MM.1S (cell line): Measurements from ENCODE around the gene NCS1.

Experiments used
- DNase-seq: peaks from one replicate; pipeline ENCODE4 v3.0.0-alpha.2; 2015
- H2AFZ ChIP-seq: fragments of 300-600 bp; sonication (generic); 2 replicates; pipeline ENCODE4 v1.6.0; 2016; ENCODE audit warnings: antibody characterized with exemption, low read length
- H3F3A ChIP-seq: fragments of 300-600 bp; sonication (generic); 2 replicates; pipeline ENCODE4 v1.6.1; 2016; ENCODE audit warnings: mild to moderate bottlenecking, antibody characterized with exemption, low read length, moderate library complexity, mixed read lengths; ENCODE audit not compliant: insufficient read depth
- H3K27ac ChIP-seq: fragments of 300-600 bp; sonication (generic); 2 replicates; pipeline ENCODE4 v1.5.1; 2016; ENCODE audit warnings: mild to moderate bottlenecking, low read length
- H3K27me3 ChIP-seq: fragments of 300-600 bp; sonication (generic); replicated peaks from 2 replicates; pipeline ENCODE4 v1.6.0; 2016; ENCODE audit warnings: low read length; ENCODE audit not compliant: insufficient read depth
- H3K36me3 ChIP-seq: fragments of 300-600 bp; sonication (generic); replicated peaks from 2 replicates; pipeline ENCODE4 v1.6.1; 2016; ENCODE audit warnings: mild to moderate bottlenecking, low read length, mixed read lengths; ENCODE audit not compliant: insufficient read depth
- H3K4me1 ChIP-seq: fragments of 300-600 bp; sonication (generic); 2 replicates; pipeline ENCODE4 v1.6.1; 2016; ENCODE audit warnings: low read length, mixed read lengths
- H3K4me2 ChIP-seq: fragments of 300-600 bp; sonication (generic); 2 replicates; pipeline ENCODE4 v1.6.0; 2016; ENCODE audit warnings: low read depth, low read length
- H3K4me3 ChIP-seq: fragments of 300-600 bp; sonication (generic); 2 replicates; pipeline ENCODE4 v1.5.1; 2016; ENCODE audit warnings: low read length, mixed read lengths
- H3K79me2 ChIP-seq: fragments of 300-600 bp; sonication (generic); 2 replicates; pipeline ENCODE4 v1.6.1; 2016; ENCODE audit warnings: mixed run types, low read length, mixed read lengths
- H3K9ac ChIP-seq: fragments of 300-600 bp; sonication (generic); 2 replicates; pipeline ENCODE4 v1.6.1; 2016; ENCODE audit warnings: low read length, mixed read lengths
- H3K9me2 ChIP-seq: fragments of 300-600 bp; sonication (generic); replicated peaks from 2 replicates; pipeline ENCODE4 v1.6.1; 2016; ENCODE audit warnings: mild to moderate bottlenecking, low read length, mixed read lengths; ENCODE audit not compliant: insufficient read depth
- H3K9me3 ChIP-seq: fragments of 300-600 bp; sonication (generic); replicated peaks from 2 replicates; pipeline ENCODE4 v1.6.1; 2016; ENCODE audit warnings: mild to moderate bottlenecking, low read length, mixed read lengths; ENCODE audit not compliant: insufficient read depth
- H4K20me1 ChIP-seq: fragments of 300-600 bp; sonication (generic); 2 replicates; pipeline ENCODE4 v1.6.1; 2016; ENCODE audit warnings: mild to moderate bottlenecking, low read length, moderate library complexity, mixed read lengths; ENCODE audit not compliant: insufficient read depth
- EZH2 ChIP-seq: fragments of 300-600 bp; sonication (generic); optimal IDR thresholded peaks from 2 replicates; pipeline ENCODE3; 2017; ENCODE audit warnings: low read depth, mild to moderate bottlenecking, antibody characterized with exemption, low read length, mixed read lengths
- EZH2phosphoT487 ChIP-seq: fragments of 300-600 bp; sonication (generic); IDR thresholded peaks from 2 replicates; pipeline ENCODE4 v1.6.1; 2018; ENCODE audit warnings: antibody characterized with exemption, low read length
- TF ChIP-seq, protein P1 (sequence below): fragments of 300-600 bp; sonication (generic); IDR thresholded peaks from 2 replicates; pipeline ENCODE4 v1.5.1; 2016; ENCODE audit warnings: antibody characterized with exemption, low read length, mixed read lengths

NCS1 gene

DNA sequence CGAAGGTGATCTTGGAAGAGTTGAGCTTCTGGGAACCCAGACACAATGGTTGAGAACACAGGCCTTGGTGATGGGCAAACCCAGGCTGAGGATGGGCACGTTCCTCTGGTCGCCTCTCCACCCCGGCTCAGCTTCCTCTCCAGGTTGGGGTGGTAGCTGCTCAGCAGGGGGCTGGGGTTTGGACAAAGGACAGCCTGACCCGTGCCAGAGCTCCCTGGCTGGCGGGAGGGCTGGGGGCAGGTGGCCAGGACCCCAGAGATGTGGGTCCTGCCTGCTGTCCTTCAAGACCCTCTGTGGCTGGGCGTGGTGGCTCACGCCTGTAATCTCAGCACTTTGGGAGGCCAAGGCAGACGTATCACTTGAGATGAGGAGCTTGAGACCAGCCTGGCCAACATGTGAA lies 25.2 kb downstream of the NCS1 start:
- Histone ChIP-seq H3K79me2 (no peaks in the 10 kb centered on the region), H3K36me3 (no peaks in the 10 kb centered on the region), H3K9ac (no peak overlapping the region), H2AFZ (no peak overlapping the region), H3K9me2 (no peaks in the 10 kb centered on the region), H3K9me3 (no peaks in the 10 kb centered on the region), H3K4me3 (no peak overlapping the region), H3K4me2 (no peak overlapping the region), H3K4me1 (no peaks in the 10 kb centered on the region), H3K27ac (no peak overlapping the region), H3K27me3 (peaks cover 94% of the 10 kb centered on the region), H3F3A (no peaks in the 10 kb centered on the region), H4K20me1 (no peaks in the 10 kb centered on the region)
- no peak for TF ChIP-seq EZH2phosphoT487
- no peak for TF ChIP-seq EZH2
- TF ChIP-seq, protein P1, sequence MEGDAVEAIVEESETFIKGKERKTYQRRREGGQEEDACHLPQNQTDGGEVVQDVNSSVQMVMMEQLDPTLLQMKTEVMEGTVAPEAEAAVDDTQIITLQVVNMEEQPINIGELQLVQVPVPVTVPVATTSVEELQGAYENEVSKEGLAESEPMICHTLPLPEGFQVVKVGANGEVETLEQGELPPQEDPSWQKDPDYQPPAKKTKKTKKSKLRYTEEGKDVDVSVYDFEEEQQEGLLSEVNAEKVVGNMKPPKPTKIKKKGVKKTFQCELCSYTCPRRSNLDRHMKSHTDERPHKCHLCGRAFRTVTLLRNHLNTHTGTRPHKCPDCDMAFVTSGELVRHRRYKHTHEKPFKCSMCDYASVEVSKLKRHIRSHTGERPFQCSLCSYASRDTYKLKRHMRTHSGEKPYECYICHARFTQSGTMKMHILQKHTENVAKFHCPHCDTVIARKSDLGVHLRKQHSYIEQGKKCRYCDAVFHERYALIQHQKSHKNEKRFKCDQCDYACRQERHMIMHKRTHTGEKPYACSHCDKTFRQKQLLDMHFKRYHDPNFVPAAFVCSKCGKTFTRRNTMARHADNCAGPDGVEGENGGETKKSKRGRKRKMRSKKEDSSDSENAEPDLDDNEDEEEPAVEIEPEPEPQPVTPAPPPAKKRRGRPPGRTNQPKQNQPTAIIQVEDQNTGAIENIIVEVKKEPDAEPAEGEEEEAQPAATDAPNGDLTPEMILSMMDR = no peak
- no peak for DNase-seq

DNA sequence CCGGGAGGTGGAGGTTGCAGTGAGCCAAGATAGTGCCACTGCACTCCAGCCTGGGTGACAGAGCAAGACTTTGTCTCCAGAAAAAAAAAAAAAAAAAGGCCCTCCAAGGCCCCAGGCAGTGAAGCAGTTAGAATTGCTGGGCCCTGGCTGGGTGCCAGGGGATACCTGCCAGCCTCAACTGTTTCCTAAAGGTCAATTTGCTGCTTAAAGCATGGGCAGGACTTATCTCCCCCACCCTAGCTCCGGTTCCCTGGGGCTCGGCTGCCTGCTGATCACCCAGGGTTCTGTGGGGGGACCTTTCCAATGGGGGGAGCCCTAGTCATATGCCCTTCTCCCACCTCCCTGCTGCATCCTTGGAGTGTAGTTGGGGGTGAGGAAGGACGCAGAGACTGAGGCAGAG lies 25.7 kb downstream of the NCS1 start:
- H3K4me1 ChIP-seq = no peaks in the 10 kb centered on the region

DNA sequence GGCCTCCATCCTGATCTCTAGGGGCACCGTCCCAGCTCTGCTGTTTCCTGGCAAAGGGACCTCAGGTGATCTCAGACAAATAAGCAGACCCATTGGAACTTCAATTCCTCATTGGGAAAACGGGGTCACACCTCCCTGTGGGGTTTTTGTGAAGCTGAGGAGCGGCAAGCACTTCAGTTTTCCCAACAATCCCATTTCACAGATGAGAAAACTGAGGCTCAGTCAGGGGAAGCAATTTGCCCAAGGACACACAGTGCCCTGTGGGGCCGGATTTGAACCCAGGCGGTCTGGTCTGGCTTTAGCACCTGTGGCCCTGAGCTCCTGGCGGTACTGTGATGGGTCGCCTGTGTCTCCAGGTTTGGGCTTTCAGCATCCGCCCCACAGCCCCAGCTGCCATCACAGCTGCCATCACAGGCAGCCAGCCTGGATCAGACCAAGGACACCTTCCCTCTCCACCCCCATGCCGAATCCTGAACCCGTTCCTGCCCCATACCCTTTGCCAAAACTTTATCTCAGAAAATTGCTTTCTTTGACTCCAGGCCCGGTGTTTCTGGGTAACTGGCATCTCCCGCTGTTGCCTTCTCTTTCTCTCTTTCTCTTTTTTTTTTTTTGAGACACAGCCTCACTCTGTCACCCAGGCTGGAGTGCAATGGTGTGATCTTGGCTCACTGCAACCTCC lies 26.4 kb downstream of the NCS1 start:
- no peak overlapping the region for H3K27ac ChIP-seq
- H3K36me3 ChIP-seq = no peaks in the 10 kb centered on the region
- H3K4me2 ChIP-seq = no peak overlapping the region
- no peaks in the 10 kb centered on the region for H3F3A ChIP-seq
- no peaks in the 10 kb centered on the region for H3K9me2 ChIP-seq
- no peaks in the 10 kb centered on the region for H3K79me2 ChIP-seq
- TF ChIP-seq EZH2phosphoT487 (no peak), EZH2 (no peak)
- TF ChIP-seq, protein P1 = no peak
- no peak for DNase-seq
- H3K9me3 ChIP-seq = no peaks in the 10 kb centered on the region
- H3K27me3 ChIP-seq = peaks cover 88% of the 10 kb centered on the region
- H4K20me1 ChIP-seq = no peaks in the 10 kb centered on the region
- H3K4me1 ChIP-seq = no peaks in the 10 kb centered on the region
- no peak overlapping the region for H3K4me3 ChIP-seq
- H2AFZ ChIP-seq = no peak overlapping the region
- no peak overlapping the region for H3K9ac ChIP-seq

More for the DNA sequence above, 25.7 kb downstream of the NCS1 start:
- TF ChIP-seq EZH2 (no peak), EZH2phosphoT487 (no peak)
- TF ChIP-seq, protein P1 = no peak
- no peak overlapping the region for H3K4me3 ChIP-seq
- H3K9me2 ChIP-seq = no peaks in the 10 kb centered on the region
- no peaks in the 10 kb centered on the region for H3K36me3 ChIP-seq
- H3K27ac ChIP-seq = no peak overlapping the region
- no peak overlapping the region for H3K4me2 ChIP-seq
- H4K20me1 ChIP-seq = no peaks in the 10 kb centered on the region
- H2AFZ ChIP-seq = no peak overlapping the region
- H3K27me3 ChIP-seq = peaks cover 89% of the 10 kb centered on the region
- no peaks in the 10 kb centered on the region for H3F3A ChIP-seq
- H3K9me3 ChIP-seq = no peaks in the 10 kb centered on the region
- DNase-seq = no peak
- H3K79me2 ChIP-seq = no peaks in the 10 kb centered on the region
- H3K9ac ChIP-seq = no peak overlapping the region
